ENCODE data around the gene KRTAP10-1.
"Not testable (repeated sequence)": the region's sequence is repeated elsewhere in the genome, so short reads cannot be mapped to it uniquely, and the experiment has no call there.

Gene KRTAP10-1

DNA sequence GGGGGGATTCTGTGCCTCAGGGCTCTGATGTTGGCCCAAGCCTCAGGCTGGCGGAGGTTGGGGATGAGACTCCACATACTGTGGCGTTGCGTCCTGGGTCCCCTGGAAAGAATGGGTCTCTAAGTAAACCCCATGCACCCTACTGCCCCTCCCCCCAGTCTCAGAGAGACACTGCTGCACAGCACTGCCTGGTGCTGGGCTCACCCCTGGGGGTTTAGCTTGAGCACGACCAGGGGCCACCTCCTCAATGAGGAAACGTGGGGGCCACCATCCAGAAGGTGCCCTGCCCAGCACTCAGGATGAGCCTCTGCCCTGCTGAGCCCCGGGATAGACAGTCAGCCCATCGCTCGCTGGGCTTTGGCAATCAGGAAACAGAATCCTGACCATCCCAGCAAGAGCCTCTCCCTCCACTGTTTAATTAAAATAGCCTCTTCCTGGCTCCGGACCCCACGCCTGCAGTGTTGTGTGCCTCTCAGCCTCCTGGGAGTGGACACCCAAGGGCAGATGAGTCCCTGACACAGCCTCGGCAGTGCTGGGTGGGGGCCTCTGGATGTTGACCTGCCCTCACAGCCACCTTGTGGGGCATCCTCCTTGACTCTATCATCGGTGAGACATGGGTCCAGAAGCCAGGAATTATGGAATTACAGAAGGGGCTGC, 30.0 kb upstream of the KRTAP10-1 start:
- DNase-seq = no peak

GRCh38 chr21:44568667-44569556, 28.9 kb upstream of the KRTAP10-1 start:
- no peak for DNase-seq

- DNase-seq = no peak
Observed at GRCh38 chr21:44568261-44568660, 28.3 kb upstream of the KRTAP10-1 start.

DNA sequence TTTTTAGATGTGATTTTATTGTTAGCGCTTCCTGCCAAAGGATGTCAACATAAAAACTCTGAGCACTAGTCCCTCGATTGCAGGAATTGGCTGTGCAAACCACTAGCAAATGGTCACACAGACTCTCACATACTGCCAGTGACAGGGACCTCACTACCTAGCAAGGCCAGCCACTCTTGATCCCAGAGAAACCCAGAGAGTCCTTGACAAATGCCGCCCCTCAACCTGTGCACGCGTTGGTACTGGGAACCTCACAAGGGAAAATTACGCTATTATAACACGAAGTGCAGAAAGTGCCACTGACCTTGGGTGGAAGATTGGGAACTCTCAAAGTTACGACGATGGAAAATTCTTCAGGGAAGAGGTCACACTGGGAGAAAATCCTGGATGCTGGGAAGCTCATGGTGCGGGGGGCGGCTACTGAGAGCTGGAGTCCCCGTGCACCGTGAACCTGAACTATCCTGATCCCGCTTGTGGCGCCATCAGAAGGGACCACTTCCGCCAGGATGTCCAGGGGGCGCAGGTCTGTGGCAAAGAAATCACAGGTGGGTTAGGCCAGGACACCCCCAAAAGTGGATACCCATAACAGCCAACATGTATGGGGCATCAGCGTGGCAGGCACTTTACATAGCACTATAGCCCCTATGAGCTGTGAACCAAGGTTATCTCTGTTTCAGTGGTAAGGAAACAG, 27.6 kb upstream of the KRTAP10-1 start:
- DNase-seq = no peak

- no peak for DNase-seq
Observed at GRCh38 chr21:44566403-44566802, 26.4 kb upstream of the KRTAP10-1 start.

DNA sequence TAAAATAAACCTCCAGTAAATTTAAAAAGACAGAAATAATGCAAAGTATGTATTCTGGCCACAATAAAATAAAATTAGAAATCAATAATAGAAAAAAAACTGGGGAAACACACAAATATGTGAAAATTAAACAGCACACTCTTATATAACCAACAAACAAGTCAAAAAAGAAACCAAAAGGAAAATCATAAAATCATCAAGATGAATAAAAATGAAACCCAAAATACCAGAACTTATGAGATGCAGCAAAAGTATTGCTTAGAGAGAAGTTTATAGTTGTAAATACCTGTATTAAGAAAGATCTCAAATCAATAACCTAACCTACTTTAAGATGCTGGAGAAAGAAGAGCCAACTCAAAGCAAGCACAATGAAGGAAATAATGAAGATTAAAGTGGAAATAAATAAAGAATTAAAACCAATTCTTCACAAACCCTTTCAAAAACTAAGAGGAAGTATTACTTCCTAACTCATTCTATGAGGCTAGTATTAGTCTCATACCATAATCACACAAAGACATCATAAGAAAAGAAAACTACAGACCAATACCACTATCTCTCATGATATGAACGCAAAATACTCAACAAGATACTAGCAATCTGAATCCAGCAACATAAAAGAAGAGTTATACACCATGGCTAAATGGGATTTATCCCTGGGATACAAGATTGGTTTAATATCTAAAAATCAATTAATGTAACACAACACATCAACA, 25.0 kb upstream of the KRTAP10-1 start:
- DNase-seq = no peak

GRCh38 chr21:44564099-44564498, 24.1 kb upstream of the KRTAP10-1 start:
- DNase-seq = no peak

- DNase-seq = no peak
Observed at GRCh38 chr21:44558695-44559094, 18.7 kb upstream of the KRTAP10-1 start, which contains the start of gene KRTAP10-3. KRTAP10-3 (minus strand) TSS chr21:44558795; CDS start chr21:44558715, 80 bp downstream.

GRCh38 chr21:44558329-44558675, 18.3 kb upstream of the KRTAP10-1 start:
- DNase-seq = not testable (repeated sequence)

DNA sequence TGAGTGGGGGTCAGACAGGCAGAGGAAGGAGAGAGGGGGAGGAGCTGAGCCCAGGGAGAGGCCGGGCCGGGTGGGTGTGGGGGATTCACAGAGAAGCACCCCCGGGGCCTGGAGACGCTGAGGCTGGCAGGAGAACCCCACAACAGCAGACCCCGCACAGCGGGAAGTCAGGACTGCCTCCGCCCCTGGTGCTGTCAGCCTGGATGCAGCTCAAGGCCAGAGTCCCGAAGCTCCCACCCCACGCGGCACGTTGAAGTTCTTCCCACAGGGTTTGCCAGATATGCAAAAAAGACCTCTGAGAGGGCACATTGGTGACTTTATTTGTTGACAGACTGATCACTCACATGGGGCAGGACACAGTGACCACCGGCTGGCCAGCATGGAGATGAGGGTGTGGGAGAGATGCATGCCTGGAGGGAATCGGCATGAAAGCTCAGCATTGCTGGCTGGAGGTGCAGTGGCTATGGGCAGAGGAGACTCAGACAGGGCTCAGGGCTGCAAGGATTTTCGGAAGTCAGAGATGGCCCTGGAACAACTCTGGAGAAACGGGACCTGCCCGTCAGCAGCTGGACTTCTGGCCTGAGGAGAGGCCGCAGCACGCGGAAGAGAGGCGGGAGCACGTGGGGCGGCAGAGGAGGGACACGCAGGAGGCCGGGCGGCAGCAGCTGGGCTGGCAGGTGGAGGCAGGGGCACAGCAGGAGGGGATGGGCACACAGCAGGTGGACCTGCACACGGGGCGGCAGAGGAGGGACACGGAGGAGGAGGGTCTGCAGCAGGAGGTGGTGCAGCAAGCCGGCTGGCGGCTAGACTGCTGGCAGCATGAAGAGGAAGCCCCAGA, 17.7 kb upstream of the KRTAP10-1 start:
- DNase-seq = no peak

DNA sequence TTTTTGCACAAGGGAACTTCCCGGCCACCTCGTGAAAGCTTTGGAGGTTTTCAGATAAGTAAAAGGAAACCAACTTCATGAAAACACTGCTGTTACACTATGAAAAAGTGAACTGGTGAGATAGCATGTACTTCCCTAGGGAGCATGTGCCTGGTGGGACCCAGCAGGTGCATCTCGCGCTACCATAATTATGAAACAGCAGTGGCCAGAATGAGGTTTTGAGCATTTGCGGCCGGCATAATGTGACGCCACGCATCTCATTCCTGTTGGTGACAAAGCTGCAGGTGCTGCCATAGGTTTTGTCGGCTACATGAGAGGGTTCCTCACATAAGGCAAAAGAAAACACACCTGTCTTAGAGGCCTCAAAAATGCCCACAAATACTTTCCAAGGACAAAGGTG, 16.9 kb upstream of the KRTAP10-1 start:
- DNase-seq = no peak

- DNase-seq = no peak
Observed at GRCh38 chr21:44555200-44555875, 15.3 kb upstream of the KRTAP10-1 start.

GRCh38 chr21:44552681-44553080, 12.7 kb upstream of the KRTAP10-1 start:
- DNase-seq = no peak

GRCh38 chr21:44552136-44552535, 12.1 kb upstream of the KRTAP10-1 start:
- no peak for DNase-seq

DNA sequence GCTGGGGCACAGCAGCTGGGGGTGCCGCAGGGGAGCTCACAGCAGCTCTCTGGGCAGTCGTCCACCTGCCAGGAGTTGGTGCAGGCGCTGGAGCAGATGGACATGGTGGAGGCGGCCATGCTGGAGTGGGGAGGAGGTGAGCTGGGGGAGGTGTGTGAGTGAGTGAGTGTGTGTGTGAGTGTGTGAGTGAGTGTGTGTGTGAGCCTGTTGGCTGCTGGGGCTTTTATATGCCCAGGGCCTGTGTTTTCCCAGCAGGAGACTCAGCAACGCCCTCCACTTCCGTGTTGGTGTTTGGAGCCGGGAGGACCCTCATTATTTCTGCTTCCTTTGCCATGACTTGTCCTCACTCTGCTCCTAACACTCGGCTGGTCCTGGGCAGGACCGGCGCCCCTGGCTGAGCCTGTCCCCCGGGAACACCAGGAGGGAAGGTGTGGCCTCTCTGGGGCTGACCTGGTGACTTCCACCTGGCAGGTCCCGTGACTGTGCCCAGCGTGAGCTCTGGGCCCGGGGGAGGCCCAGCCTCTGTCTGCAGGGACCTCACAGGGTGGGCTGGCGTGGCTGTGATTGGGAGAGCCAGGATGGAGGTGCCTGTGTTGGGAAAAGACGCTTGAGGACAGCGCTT, 11.5 kb upstream of the KRTAP10-1 start, which contains the start of gene KRTAP10-2:
Gene KRTAP10-2, minus strand, starts transcription at position 166 of the 622 bp plus-strand sequence. Its CDS starts 47 bp downstream, at position 119.
- DNase-seq = peak; percentile 47

- DNase-seq = no peak
Observed at GRCh38 chr21:44550807-44551206, 10.8 kb upstream of the KRTAP10-1 start.

- DNase-seq = not testable (repeated sequence)
Observed at GRCh38 chr21:44550285-44550684, 10.3 kb upstream of the KRTAP10-1 start.

DNA sequence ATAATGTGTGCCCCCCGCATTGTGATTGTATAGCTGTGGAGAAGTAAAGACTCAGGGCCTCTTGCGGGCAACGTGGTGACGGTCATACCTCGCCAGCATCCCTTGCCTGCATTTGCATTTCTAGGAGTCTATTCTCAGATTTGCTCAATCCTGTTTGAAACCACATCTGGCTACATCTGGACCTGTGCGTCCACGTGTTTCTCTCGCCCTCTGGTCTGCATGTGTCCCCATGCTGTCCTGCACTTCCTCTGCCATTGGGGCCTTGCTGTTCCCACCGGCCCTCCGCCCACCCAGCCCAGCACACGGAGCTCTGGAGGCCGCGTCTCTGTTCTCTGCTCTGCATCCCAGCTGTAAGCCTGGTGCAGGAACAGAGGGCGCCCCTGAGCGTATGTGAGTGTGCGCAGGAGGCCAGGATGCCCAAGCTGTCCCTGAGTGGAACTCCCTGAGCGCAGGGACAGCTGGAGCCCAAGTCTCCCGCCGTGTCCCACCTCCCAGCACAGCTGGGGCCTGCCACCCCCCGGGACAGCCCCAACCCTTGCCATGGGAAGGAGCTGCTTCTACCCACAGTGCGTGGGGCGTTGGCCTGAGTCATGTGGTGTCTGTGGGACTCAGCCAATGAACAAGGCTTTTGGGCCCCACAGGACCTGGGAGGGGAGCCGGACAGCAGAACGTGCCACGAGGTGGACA, 9.7 kb upstream of the KRTAP10-1 start:
- DNase-seq = no peak

GRCh38 chr21:44548922-44549321, 8.9 kb upstream of the KRTAP10-1 start:
- DNase-seq = no peak

GRCh38 chr21:44548381-44548780, 8.4 kb upstream of the KRTAP10-1 start:
- DNase-seq = no peak
